ENCODE results near the gene PXK.
"Not testable (repeated sequence)": the region's sequence is repeated elsewhere in the genome, so short reads cannot be mapped to it uniquely, and the experiment has no call there.

Gene PXK

GRCh38 chr3:58421004-58421403 is 88.3 kb downstream of the PXK start:
- FAIRE-seq: no peak

GRCh38 chr3:58422756-58423325 is 90.1 kb downstream of the PXK start:
- FAIRE-seq: no peak

- FAIRE-seq: no peak
Observed at GRCh38 chr3:58424613-58425012, 91.9 kb downstream of the PXK start.

GRCh38 chr3:58425782-58426181 is 93.1 kb downstream of the PXK start:
- FAIRE-seq: peak; percentile 9

- FAIRE-seq: no peak
Observed at GRCh38 chr3:58427661-58428361, 95.1 kb downstream of the PXK start.

- no peak for FAIRE-seq
Observed at GRCh38 chr3:58429657-58430056, 97.0 kb downstream of the PXK start.

GRCh38 chr3:58432905-58433304 is 100.2 kb downstream of the PXK start:
- no peak for FAIRE-seq

- no peak for FAIRE-seq
Observed at GRCh38 chr3:58433400-58434167, 100.9 kb downstream of the PXK start, which contains the start of gene PDHB. PDHB (minus strand) TSS chr3:58433832; CDS start chr3:58433809, 23 bp downstream.

- FAIRE-seq: no peak
Observed at GRCh38 chr3:58434168-58434504, 101.4 kb downstream of the PXK start.

- FAIRE-seq: no peak
Observed at GRCh38 chr3:58434511-58434910, 101.8 kb downstream of the PXK start.

- FAIRE-seq: no peak
Observed at GRCh38 chr3:58434990-58435389, 102.3 kb downstream of the PXK start.

- FAIRE-seq: not testable (repeated sequence)
Observed at GRCh38 chr3:58437276-58437675, 104.6 kb downstream of the PXK start.

GRCh38 chr3:58440996-58441355 is 108.3 kb downstream of the PXK start:
- not testable (repeated sequence) for FAIRE-seq

GRCh38 chr3:58441514-58442450 is 109.1 kb downstream of the PXK start:
- no peak for FAIRE-seq

GRCh38 chr3:58452176-58452575 is 119.5 kb downstream of the PXK start:
- FAIRE-seq: no peak

GRCh38 chr3:58459160-58459559 is 126.5 kb downstream of the PXK start:
- no peak for FAIRE-seq

- FAIRE-seq: no peak
Observed at GRCh38 chr3:58462829-58463180, 130.1 kb downstream of the PXK start.

- FAIRE-seq: peak; percentile 90
Observed at GRCh38 chr3:58463181-58463941, 130.7 kb downstream of the PXK start.

GRCh38 chr3:58463942-58464271 is 131.2 kb downstream of the PXK start:
- FAIRE-seq: no peak

- no peak for FAIRE-seq
Observed at GRCh38 chr3:58464866-58465265, 132.2 kb downstream of the PXK start.

- no peak for FAIRE-seq
Observed at GRCh38 chr3:58466899-58467563, 134.3 kb downstream of the PXK start.

GRCh38 chr3:58469096-58469495 is 136.4 kb downstream of the PXK start:
- no peak for FAIRE-seq

Measured in islet of Langerhans (tissue), 1 donor.